Heart right ventricle (tissue), 16 donors: ENCODE results near the gene ALB. TPM values are rescaled to one million over a fixed set of nuclear protein-coding genes. Genes with fewer than 3 reads are reported as not detected.

ENCODE experiments used
- ATAC-seq, 8 donors: fragments of 200-7000 bp; cut with Tn5 transposase; one replicate each; pipeline ENCODE4 v1.9.1; 2020; ENCODE audit warnings: mild to moderate bottlenecking in 8 of 8, moderate library complexity in 8 of 8, moderate number of reproducible peaks in 1 of 8
- DNase-seq, 2 donors: peaks; one replicate each; pipeline ENCODE4 v3.0.0-alpha.2; 2020
- H3K27ac ChIP-seq, 10 donors: fragments of 200-600 bp; sonication (generic) in 2 of 10; one replicate each; pipeline versions ENCODE4 v1.5.0 to v1.8.0; 2020 to 2022; ENCODE audit warnings: mild to moderate bottlenecking in 3 of 10
- H3K27me3 ChIP-seq, 7 donors: fragments of 200-600 bp; one replicate each; pipeline ENCODE4 v1.8.0; 2021 to 2022; ENCODE audit warnings: mild to moderate bottlenecking in 2 of 7
- H3K36me3 ChIP-seq, 9 donors: fragments of 200-600 bp; sonication (generic) in 1 of 9; one replicate each; pipeline versions ENCODE4 v1.5.0 to v1.8.0; 2020 to 2022; ENCODE audit warnings: mild to moderate bottlenecking in 2 of 9
- H3K4me1 ChIP-seq, 9 donors: fragments of 200-600 bp; sonication (generic) in 1 of 9; one replicate each; pipeline versions ENCODE4 v1.5.0 to v1.8.0; 2020 to 2022; ENCODE audit warnings: mild to moderate bottlenecking in 4 of 9
- H3K4me3 ChIP-seq, 10 donors: fragments of 200-600 bp; sonication (generic) in 2 of 10; one replicate each; pipeline versions ENCODE4 v1.5.0 to v1.8.0; 2020 to 2022; ENCODE audit warnings: mild to moderate bottlenecking in 7 of 10, moderate library complexity in 2 of 10
- H3K9me3 ChIP-seq, 11 donors: fragments of 200-600 bp in 10 of 11; sonication (generic) in 2 of 11; one replicate each; pipeline versions ENCODE4 v1.5.0 to v1.8.0; 2013 to 2022; ENCODE audit warnings: mild to moderate bottlenecking in 2 of 11, control low read depth in 1 of 11, moderate library complexity in 1 of 11
- WGBS, 2 donors: extraction: QIAGEN DNeasy Blood & Tissue Kit; methylation state at CpG; one replicate each; pipeline ENCODE4 v1.1.7; 2013; ENCODE audit warnings: inconsistent platforms in 1 of 2; 5-methylcytosine and 5-hydroxymethylcytosine counted together
- intact Hi-C, 10 donors: fragments of 100-400 bp; cut with DNase I; formaldehyde crosslinking; loops; one replicate each; pipeline versions ENCODE4 v1.11.1 to v1.14.2; 2022
- polyA plus RNA-seq, 2 donors: library from polyadenylated mRNA; stranded (reverse); fragments of 200-250 nt; gene quantifications; one replicate each; pipeline ENCODE4 v1.2.3, GENCODE V29; 2013
- total RNA-seq, 10 donors: library from RNA; stranded (reverse); fragmentation: NEBNext Ultra II Directional in 3 of 10; extraction: Animal tissue kit (Norgen Biotek cat#: 25700) in 3 of 10; gene quantifications; one replicate each; pipeline versions ENCODE4 v1.2.1 to v1.2.4, GENCODE V29; 2021 to 2023
- TF ChIP-seq, protein P1 (sequence below), 9 donors: fragments of 200-600 bp; sonication (generic) in 2 of 9; IDR thresholded peaks; one replicate each; pipeline versions ENCODE4 v1.5.0 to v1.8.0; 2021 to 2022; ENCODE audit warnings: antibody characterized with exemption in 9 of 9, mild to moderate bottlenecking in 5 of 9, moderate library complexity in 1 of 9
- donor health status: Arrhythmogenic right ventricular cardiomyopathy.
- donor health status: ischemic (EF 13 %, LVEDD 7.1; RV severe dilation, severe dysfunction).
- donor health status: healthy with polysubstance abuse.
- donor health status: DM: no; HTN: yes; CAD: no.
- donor health status: DM: no; HTN: no; CAD: no.
- donor health status: ischemic (EF 25% LVEDD 6.9; RV normal size, moderate dysfunction).
- donor health status: ischemic (EF 25% LVEDD 5.7; RV mildly dilated, moderate dysfunction).
- donor health status: healthy.
- donor health status: DM: yes; HTN: yes; CAD: no.
- donor health status: Ischemic cardiomyopathy.
- donor health status: ischemic (EF 35%, LVEDD 5.7; RV mildly dilated, moderate dysfunction).
- donor health status: nonischemic (EF 11% LVEDD 7.7; RV severe dilation, severe dysfunction).
- donor health status: DM: yes; HTN: yes; CAD: no.
- donor health status: PGD.
- donor health status: ischemic (EF 29% LVEDD 5.4; RV normal size, mild dysfunction).
- donor health status: nonischemic (EF 23%, LVEDD 6.1; RV moderate dilation, normal function).

The ALB gene
- total and polyA plus RNA-seq, 12 donors, result 0.06 to 2.4 (median 0.53) TPM; not detected in 7

DNA sequence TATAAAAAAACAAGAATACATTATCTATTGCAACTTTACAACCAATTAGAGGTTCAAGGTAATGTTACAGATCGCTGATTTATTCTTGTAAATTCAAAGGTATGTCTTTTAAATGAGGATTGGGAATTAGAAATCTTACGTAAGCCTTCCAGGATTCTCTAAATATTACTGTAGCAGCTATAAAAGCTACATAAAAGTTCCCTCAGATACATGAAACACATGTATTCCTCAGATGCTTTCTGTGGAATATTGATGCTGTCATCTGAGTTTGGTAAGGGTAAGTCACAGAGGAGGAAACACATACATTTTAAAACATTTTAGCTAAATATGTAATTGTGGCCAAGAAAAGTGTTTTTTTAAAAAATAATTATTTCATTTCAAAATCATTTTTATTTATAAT, 35.4 kb downstream of the ALB start:
- 82 to 83% methylated on average over 2 of the region's 2 CpGs for WGBS, 2 donors
- no peak overlapping the region for H3K4me3 ChIP-seq
- ATAC-seq (no peak), DNase-seq (no peak)
- H3K9me3 ChIP-seq, result no peaks in the 10 kb centered on the region
- no peaks in the 10 kb centered on the region for H3K4me1 ChIP-seq
- peaks cover 0 to 16% (median 0%) of the 10 kb centered on the region in 7 donors for H3K27me3 ChIP-seq
- intact Hi-C loops, result no loop called here
- no peak overlapping the region for H3K27ac ChIP-seq
- no peaks in the 10 kb centered on the region for H3K36me3 ChIP-seq
- TF ChIP-seq, protein P1, sequence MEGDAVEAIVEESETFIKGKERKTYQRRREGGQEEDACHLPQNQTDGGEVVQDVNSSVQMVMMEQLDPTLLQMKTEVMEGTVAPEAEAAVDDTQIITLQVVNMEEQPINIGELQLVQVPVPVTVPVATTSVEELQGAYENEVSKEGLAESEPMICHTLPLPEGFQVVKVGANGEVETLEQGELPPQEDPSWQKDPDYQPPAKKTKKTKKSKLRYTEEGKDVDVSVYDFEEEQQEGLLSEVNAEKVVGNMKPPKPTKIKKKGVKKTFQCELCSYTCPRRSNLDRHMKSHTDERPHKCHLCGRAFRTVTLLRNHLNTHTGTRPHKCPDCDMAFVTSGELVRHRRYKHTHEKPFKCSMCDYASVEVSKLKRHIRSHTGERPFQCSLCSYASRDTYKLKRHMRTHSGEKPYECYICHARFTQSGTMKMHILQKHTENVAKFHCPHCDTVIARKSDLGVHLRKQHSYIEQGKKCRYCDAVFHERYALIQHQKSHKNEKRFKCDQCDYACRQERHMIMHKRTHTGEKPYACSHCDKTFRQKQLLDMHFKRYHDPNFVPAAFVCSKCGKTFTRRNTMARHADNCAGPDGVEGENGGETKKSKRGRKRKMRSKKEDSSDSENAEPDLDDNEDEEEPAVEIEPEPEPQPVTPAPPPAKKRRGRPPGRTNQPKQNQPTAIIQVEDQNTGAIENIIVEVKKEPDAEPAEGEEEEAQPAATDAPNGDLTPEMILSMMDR (IDR thresholded peaks at IDR 0.05), result no peak

- 76 to 79% methylated on average over 3 of the region's 3 CpGs for WGBS, 2 donors
- H3K27ac ChIP-seq, result no peak overlapping the region
- TF ChIP-seq, protein P1 (IDR thresholded peaks at IDR 0.05), result no peak
- no peaks in the 10 kb centered on the region for H3K4me1 ChIP-seq
- H3K36me3 ChIP-seq, result no peaks in the 10 kb centered on the region
- H3K4me3 ChIP-seq, result no peak overlapping the region
- peaks cover 0 to 17% (median 0%) of the 10 kb centered on the region in 7 donors for H3K27me3 ChIP-seq
- no peak for DNase-seq
- H3K9me3 ChIP-seq, result no peaks in the 10 kb centered on the region
- no peak for ATAC-seq
- intact Hi-C loops, result no loop called here
Observed at GRCh38 chr4:73439991-73440390, 35.9 kb downstream of the ALB start.

DNA sequence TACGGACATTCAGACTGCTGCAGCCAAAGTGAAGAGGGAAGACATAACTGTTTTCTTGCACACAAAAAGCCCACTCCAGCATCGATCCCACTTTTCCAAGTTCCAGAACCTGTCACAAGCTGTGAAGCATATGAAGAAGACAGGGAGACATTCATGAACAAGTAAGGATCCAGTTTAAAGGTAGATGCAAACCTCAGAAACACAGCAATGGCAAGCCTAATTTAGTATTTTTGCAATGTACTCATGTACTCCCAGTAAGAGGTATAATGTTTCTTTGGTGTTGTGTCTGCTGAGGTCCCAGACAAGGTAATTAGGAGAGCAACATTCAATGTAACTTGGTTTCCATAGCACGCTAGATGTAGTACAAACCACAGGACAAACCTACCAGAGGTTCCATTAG, 36.6 kb downstream of the ALB start:
- intact Hi-C loops, result no loop called here
- Histone ChIP-seq H3K4me1 (no peaks in the 10 kb centered on the region), H3K9me3 (no peaks in the 10 kb centered on the region), H3K36me3 (no peaks in the 10 kb centered on the region), H3K27me3 (peaks cover 0 to 23% (median 0%) of the 10 kb centered on the region in 7 donors), H3K4me3 (no peak overlapping the region), H3K27ac (no peak overlapping the region)
- DNase-seq (no peak), ATAC-seq (no peak)
- TF ChIP-seq, protein P1 (IDR thresholded peaks at IDR 0.05), result no peak
- 88 to 93% methylated on average over 3 of the region's 3 CpGs for WGBS, 2 donors

DNA sequence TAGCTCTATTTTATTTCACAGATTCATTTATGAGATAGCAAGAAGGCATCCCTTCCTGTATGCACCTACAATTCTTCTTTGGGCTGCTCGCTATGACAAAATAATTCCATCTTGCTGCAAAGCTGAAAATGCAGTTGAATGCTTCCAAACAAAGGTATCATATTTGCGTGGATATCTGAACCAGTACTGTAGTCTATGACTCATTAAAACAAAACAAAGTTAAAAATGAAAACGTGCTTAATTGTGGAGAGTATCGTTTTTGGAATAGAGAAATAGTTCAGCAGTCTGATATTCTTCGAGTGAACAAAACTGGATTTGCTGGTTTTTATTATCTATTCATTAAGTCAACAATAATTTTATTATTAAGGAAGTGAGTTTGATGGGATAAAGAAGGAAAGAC, 38.2 kb downstream of the ALB start:
- H3K4me3 ChIP-seq, result no peak overlapping the region
- 74 to 77% methylated on average over 5 of the region's 5 CpGs for WGBS, 2 donors
- no peaks in the 10 kb centered on the region for H3K36me3 ChIP-seq
- peaks cover 0 to 31% (median 2%) of the 10 kb centered on the region in 7 donors for H3K27me3 ChIP-seq
- TF ChIP-seq, protein P1 (IDR thresholded peaks at IDR 0.05), result no peak
- H3K4me1 ChIP-seq, result no peaks in the 10 kb centered on the region
- DNase-seq (no peak), ATAC-seq (no peak)
- no peaks in the 10 kb centered on the region for H3K9me3 ChIP-seq
- intact Hi-C loops, result no loop called here
- no peak overlapping the region for H3K27ac ChIP-seq
